Lung (tissue), 12 donors: ENCODE data around the gene RMND1. TPM values are rescaled to one million over a fixed set of nuclear protein-coding genes. Genes with fewer than 3 reads are reported as not detected.

Source experiments
- ATAC-seq: fragments of 200-7000 bp; cut with Tn5 transposase; one replicate; pipeline ENCODE4 v1.9.1; 2020; ENCODE audit warnings: moderate number of reproducible peaks; ENCODE audit not compliant: insufficient read depth, low FRiP score
- DNase-seq, 3 donors: peaks; one replicate each; pipeline ENCODE4 v3.0.0-alpha.2; 2013 to 2017
- H3K27ac ChIP-seq, 2 donors: one replicate each; pipeline ENCODE4 v1.5.1; 2013; ENCODE audit warnings: mild to moderate bottlenecking in 2 of 2, moderate library complexity in 2 of 2, control low read depth in 1 of 2, inconsistent platforms in 1 of 2, low read depth in 1 of 2, low read length in 1 of 2
- H3K27me3 ChIP-seq, 3 donors: one replicate each; pipeline ENCODE4 v1.5.1; 2013; ENCODE audit warnings: low read length in 2 of 3; ENCODE audit not compliant: control insufficient read depth in 3 of 3, insufficient read depth in 3 of 3
- H3K36me3 ChIP-seq, 4 donors: one replicate each; pipeline ENCODE4 v1.5.1; 2013; ENCODE audit warnings: low read length in 4 of 4, mild to moderate bottlenecking in 1 of 4, moderate library complexity in 1 of 4; ENCODE audit not compliant: control insufficient read depth in 4 of 4, insufficient read depth in 4 of 4
- H3K4me1 ChIP-seq, 5 donors: one replicate each; pipeline ENCODE4 v1.5.1; 2013; ENCODE audit warnings: low read length in 5 of 5, mild to moderate bottlenecking in 2 of 5, moderate library complexity in 1 of 5; ENCODE audit not compliant: control insufficient read depth in 5 of 5, insufficient read depth in 5 of 5
- H3K4me3 ChIP-seq: one replicate; pipeline ENCODE4 v1.5.1; 2013; ENCODE audit warnings: mild to moderate bottlenecking, control low read depth, moderate library complexity
- H3K9ac ChIP-seq, 2 donors: one replicate each; pipeline ENCODE4 v1.5.1; 2013; ENCODE audit warnings: low read length in 2 of 2, control low read depth in 1 of 2; ENCODE audit not compliant: insufficient read depth in 1 of 2
- H3K9me3 ChIP-seq, 4 donors: one replicate each; pipeline ENCODE4 v1.5.1; 2013; ENCODE audit warnings: low read length in 3 of 4, mild to moderate bottlenecking in 1 of 4, moderate library complexity in 1 of 4; ENCODE audit not compliant: control insufficient read depth in 4 of 4, insufficient read depth in 3 of 4
- WGBS, 2 donors: extraction: QIAGEN DNeasy Blood & Tissue Kit; methylation state at CpG; one replicate each; pipeline ENCODE4 v1.1.7; 2013; 5-methylcytosine and 5-hydroxymethylcytosine counted together
- polyA plus RNA-seq, 2 donors: library from polyadenylated mRNA; stranded (reverse); fragments of 200-250 nt; gene quantifications; one replicate each; pipeline ENCODE4 v1.2.1, GENCODE V29; 2013
- total RNA-seq, 2 donors: library from RNA; depleted of rRNA in 1 of 2; stranded (reverse); fragments of >200 nt in 1 of 2; gene quantifications; one replicate each; pipeline ENCODE4 v1.2.1, GENCODE V29; 2014 to 2021
- TF ChIP-seq, protein P1 (sequence below): IDR thresholded peaks from 2 replicates; pipeline ENCODE4 v1.5.1; 2012; ENCODE audit warnings: mild to moderate bottlenecking; ENCODE audit errors: control extremely low read depth, extremely low read depth
- donor health status: control.
- donor health status: control.
- donor health status: Bipolar disorder and iron deficiency.
- donor health status: healthy.
- donor health status: DM: yes; HTN: yes; CAD: no.

RMND1 gene
- total and polyA plus RNA-seq, 4 donors = 10.2 to 43.2 (median 21.9) TPM

DNA sequence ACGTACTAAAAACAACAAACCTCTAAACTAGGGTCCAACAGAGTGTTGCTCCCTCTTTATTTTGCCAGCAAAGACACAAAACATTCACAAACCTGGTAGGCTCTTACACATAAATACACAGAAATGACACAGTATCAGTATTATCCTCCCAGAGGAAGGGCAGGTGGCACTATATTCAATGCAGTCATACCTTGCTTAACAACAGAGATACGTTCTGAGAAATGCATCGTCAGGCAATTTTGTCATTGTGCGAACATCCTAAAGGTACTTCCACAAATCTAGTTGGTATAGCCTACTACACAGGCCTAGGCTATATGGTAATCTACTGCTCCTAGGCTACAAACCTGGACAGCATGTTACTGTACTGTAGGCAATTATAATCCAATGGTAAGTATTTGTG lies 70.2 kb downstream of the RMND1 start:
- no peak overlapping the region for H3K4me3 ChIP-seq
- no peak overlapping the region for H3K27ac ChIP-seq
- TF ChIP-seq, protein P1, sequence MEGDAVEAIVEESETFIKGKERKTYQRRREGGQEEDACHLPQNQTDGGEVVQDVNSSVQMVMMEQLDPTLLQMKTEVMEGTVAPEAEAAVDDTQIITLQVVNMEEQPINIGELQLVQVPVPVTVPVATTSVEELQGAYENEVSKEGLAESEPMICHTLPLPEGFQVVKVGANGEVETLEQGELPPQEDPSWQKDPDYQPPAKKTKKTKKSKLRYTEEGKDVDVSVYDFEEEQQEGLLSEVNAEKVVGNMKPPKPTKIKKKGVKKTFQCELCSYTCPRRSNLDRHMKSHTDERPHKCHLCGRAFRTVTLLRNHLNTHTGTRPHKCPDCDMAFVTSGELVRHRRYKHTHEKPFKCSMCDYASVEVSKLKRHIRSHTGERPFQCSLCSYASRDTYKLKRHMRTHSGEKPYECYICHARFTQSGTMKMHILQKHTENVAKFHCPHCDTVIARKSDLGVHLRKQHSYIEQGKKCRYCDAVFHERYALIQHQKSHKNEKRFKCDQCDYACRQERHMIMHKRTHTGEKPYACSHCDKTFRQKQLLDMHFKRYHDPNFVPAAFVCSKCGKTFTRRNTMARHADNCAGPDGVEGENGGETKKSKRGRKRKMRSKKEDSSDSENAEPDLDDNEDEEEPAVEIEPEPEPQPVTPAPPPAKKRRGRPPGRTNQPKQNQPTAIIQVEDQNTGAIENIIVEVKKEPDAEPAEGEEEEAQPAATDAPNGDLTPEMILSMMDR = no peak
- H3K9ac ChIP-seq = no peak overlapping the region
- 73 to 81% methylated on average over 4 of the region's 4 CpGs for WGBS, 2 donors
- H3K9me3 ChIP-seq = no peaks in the 10 kb centered on the region
- H3K36me3 ChIP-seq = peaks cover 0 to 4% (median 0%) of the 10 kb centered on the region in 4 donors
- H3K4me1 ChIP-seq = peaks cover 0 to 5% (median 0%) of the 10 kb centered on the region in 5 donors
- no peak for ATAC-seq
- no peak for DNase-seq
- no peaks in the 10 kb centered on the region for H3K27me3 ChIP-seq

DNA sequence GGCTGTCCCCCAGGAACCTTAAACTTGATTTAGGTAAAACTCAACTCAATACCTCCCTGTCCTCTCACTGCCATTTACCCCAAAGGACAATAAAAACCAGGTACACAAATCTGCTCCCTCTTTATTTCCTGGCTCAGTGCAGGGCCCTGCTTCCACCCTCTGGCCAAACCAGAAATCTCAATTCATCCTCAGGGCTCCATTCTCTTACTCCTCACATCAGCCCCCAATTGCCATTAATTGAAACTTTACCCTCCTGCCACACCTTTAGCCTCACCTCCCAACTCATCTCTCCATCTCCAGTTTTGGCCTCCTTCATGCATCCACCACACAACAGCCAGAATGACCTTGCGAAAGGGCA lies 71.1 kb downstream of the RMND1 start:
- Histone ChIP-seq H3K27me3 (no peaks in the 10 kb centered on the region), H3K4me3 (no peak overlapping the region), H3K4me1 (peaks cover 0 to 5% (median 0%) of the 10 kb centered on the region in 5 donors), H3K27ac (no peak overlapping the region), H3K36me3 (peaks cover 0 to 4% (median 0%) of the 10 kb centered on the region in 4 donors), H3K9me3 (no peaks in the 10 kb centered on the region), H3K9ac (no peak overlapping the region)
- WGBS, 2 donors = 97 to 100% methylated on average over 1 of the region's 1 CpG
- TF ChIP-seq, protein P1 = no peak
- DNase-seq (no peak), ATAC-seq (no peak)

DNA sequence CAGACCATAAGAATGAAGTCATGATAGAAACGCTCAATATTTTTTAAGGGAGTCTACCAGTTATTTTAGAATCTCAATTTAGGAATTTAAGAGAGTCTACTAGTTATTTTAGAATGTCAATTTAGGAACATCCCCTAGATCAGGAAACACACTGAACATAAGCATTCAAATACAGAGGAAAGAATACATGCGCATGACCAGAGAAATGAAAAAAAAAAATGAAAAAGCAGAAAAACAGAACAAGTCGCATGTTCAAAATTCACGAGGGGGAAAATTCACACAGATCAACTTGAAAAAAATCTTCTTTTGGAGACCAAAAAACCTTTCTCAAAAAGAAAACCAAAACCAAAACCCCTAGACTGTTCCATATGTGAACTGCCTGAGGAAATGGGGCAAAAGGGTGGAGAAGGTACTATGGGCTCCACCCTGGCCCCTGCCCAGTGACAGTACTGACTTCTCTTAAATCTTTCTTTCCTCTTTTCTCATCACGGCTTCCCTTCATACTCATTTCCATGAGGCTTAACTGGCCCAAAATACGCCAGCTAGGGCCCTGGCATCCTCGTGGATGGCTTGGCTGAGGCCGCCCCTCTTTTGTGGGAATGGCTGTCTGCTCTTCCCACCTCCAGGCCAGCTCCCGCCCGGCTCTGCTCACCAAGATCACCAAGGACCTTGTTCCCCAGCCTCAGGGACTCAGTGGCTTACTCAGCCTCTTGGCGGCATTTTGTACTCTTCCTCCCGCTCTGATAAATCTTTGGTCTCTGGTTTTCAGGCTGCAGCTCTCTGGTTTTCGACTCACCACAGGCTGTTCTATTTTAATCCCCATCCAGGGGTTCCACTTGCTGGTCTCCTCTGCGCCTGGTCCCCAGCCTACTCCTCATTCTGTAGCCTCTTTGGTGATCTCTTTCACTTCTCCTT lies 71.7 kb downstream of the RMND1 start:
- H3K36me3 ChIP-seq = peaks cover 0 to 4% (median 0%) of the 10 kb centered on the region in 4 donors
- no peak overlapping the region for H3K4me3 ChIP-seq
- H3K9ac ChIP-seq = no peak overlapping the region
- DNase-seq = no peak
- TF ChIP-seq, protein P1 = no peak
- peak overlapping the region in 1 of 2 donors; percentile 54 for H3K27ac ChIP-seq
- ATAC-seq = peak; percentile 47
- H3K4me1 ChIP-seq = peaks cover 0 to 5% (median 0%) of the 10 kb centered on the region in 5 donors
- WGBS, 2 donors = 78 to 80% methylated on average over 14 of the region's 14 CpGs
- H3K27me3 ChIP-seq = no peaks in the 10 kb centered on the region
- H3K9me3 ChIP-seq = no peaks in the 10 kb centered on the region
